CD4-positive, alpha-beta T cell treated with Interleukin-4 for 4 hours (primary cell): ENCODE data around the gene QRICH1.
"Not testable (repeated sequence)": the region's sequence is repeated elsewhere in the genome, so short reads cannot be mapped to it uniquely, and the experiment has no call there.

ENCODE experiments used
- DNase-seq: peaks from one replicate; pipeline ENCODE4 v3.0.0-alpha.2; 2020

Gene QRICH1

DNA sequence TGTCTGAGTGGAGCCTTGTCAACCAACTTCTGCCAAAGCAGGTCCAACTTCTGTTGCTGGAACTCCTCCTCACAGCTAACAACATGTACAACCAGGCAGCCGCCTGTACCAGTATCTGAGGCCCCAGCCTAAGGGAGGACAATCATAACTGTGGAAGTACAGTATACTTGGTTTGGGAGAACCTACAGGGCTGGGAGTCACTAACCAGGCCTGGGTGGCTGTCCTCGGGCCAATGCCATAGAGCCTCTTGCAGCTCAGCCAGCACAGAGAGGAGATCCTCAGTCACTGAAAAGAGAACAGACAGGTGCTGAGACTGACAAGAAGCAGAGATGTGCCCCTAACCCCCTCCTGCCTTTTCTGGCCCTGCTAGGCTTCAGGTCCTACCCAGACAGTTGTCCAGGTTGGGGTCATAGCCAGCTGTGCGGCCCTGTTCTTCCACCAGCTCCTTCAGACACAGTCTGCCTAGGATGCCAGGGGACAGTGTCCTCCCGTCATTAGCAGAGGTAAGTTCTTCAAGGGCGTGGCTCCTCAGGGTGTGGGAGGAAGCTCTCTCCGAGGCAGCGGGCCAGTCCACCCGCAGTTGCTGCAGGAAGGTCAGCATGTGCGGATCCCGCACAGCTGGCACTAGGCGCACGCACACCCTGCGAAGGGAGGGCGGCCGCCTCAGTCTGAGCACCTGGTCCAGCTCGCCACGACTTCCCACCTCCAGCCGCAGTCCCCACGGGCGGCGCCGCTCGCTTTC, 76.5 kb downstream of the QRICH1 start:
- DNase-seq, result no peak

DNA sequence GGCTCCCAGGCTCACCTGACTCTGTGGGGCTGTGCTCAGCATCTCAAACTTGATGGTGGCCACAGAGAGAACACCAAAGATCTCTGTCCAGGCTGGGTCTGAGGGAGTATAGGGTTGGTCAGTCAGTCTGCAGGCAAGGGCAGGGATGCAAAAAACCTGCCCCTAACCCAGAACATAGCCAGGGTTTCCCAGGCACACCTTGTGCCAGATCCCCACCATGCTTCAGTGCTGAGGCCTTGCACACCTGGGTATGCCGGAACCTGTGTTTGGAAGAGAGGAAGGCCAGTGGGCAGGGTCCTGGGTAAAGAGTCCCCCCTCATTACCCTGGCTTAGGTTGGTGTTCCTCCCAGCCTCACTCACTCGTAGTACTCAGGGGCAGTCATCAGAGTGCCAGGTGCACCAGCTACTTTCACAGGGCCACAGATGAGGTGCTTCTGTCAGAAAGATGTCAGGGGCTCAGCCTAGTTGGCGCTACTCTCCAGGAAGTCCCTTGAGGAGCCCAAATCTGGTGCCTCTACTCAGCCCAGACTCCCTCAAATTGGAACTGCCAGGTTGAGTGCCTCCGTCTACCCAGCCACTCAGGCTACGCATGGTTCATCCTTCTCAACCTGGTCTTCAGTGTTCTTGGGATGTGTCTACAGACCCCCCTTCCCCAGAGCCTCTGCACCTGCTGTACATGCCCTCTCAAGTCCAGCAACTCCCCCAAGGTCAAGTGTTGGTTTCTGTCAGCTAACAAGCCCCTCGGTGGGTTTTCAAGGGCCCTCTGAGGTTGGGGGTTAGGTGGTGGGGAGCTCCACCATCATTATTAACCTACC, 77.2 kb downstream of the QRICH1 start:
- no peak for DNase-seq

DNA sequence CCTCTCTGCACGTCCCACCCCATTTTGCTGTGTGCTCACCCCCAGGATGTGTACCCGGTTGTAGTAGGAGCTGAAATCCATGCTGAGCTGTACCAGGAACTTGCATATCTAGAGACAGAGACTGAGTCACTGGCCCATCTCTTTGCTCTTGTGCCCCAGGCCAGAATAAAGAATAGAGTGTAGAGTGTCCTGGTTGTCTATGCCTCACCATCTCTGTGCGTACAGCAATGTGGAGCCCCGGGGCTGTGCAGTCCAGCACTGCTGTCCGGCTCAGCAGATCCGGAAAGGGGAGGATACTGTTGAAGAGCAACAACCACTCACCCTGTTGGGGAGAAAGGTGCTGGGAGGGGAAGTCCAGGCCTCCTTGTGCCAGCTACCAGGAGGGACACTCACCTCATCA, 78.1 kb downstream of the QRICH1 start:
- no peak for DNase-seq

DNA sequence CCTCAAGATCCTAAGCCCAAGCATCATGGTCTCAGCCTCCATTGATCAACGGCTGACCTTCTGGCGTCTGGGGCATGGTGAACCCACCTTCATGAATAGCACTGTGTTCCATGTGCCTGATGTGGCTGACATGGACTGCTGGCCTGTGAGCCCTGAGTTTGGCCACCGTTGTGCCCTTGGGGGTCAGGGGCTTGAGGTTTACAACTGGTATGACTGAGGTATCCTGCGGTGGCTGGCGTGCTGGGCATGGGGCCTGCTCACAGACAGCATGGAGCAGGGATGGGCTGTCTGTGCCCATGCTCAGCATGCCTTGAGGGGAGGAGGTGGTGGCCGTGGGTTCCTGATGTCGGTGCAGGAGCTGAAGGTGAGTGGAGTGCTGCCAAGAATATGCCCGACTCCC, 78.8 kb downstream of the QRICH1 start:
- no peak for DNase-seq

DNA sequence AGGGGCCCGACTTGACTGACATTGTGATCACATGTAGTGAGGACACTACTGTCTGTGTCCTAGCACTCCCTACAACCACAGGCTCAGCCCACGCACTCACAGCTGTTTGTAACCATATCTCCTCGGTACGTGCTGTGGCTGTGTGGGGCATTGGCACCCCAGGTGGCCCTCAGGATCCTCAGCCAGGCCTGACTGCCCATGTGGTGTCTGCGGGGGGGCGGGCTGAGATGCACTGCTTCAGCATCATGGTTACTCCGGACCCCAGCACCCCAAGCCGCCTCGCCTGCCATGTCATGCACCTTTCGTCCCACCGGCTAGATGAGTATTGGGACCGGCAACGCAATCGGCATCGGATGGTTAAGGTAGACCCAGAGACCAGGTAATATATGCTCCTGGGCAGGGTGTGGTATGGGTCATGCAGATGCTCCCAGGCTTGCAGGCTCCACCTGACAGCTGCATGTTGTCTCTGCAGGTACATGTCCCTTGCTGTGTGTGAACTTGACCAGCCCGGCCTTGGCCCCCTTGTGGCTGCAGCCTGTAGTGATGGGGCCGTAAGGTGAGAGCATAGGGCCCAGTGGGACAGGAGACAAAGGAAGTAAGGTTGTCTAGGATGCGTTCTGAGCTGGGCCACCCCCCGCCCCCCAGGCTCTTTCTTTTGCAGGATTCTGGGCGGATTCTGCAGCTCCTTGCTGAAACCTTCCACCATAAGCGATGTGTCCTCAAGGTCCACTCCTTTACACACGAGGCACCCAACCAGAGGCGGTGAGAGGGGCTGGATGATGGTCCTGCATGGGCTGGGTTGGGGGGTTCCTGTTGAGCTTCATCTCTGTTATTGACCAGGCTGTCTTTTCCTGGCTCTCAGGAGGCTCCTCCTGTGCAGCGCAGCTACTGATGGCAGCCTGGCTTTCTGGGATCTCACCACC, 79.9 kb downstream of the QRICH1 start:
- DNase-seq, result peak; percentile 39

DNA sequence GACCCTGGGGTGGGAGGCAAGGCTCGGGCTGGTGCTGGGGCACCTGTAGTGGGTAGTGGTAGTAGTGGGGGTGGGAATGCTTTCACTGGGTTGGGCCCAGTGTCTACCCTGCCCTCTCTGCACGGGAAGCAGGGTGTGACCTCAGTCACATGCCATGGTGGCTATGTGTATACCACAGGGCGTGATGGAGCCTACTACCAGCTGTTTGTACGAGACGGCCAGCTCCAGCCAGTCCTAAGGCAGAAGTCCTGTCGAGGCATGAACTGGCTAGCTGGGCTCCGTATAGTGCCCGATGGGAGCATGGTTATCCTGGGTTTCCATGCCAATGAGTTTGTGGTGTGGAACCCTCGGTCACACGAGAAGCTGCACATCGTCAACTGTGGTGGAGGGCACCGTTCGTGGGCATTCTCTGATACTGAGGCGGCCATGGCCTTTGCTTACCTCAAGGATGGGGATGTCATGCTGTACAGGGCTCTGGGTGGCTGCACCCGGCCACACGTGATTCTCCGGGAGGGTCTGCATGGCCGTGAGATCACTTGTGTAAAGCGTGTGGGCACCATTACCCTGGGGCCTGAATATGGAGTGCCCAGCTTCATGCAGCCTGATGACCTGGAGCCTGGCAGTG, 80.6 kb downstream of the QRICH1 start:
- no peak for DNase-seq

DNA sequence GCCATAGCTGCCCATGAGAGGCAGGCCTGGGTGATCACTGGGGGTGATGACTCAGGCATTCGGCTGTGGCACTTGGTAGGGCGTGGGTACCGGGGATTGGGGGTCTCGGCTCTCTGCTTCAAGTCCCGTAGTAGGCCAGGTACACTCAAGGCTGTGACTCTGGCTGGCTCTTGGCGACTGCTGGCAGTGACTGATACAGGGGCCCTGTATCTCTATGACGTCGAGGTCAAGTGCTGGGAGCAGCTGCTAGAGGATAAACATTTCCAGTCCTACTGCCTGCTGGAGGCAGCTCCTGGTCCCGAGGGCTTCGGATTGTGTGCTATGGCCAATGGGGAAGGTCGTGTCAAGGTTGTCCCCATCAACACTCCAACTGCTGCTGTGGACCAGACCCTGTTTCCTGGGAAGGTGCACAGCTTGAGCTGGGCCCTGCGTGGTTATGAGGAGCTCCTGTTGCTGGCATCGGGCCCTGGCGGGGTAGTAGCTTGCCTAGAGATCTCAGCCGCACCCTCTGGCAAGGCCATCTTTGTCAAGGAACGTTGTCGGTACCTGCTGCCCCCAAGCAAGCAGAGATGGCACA, 81.3 kb downstream of the QRICH1 start:
- no peak for DNase-seq

DNA sequence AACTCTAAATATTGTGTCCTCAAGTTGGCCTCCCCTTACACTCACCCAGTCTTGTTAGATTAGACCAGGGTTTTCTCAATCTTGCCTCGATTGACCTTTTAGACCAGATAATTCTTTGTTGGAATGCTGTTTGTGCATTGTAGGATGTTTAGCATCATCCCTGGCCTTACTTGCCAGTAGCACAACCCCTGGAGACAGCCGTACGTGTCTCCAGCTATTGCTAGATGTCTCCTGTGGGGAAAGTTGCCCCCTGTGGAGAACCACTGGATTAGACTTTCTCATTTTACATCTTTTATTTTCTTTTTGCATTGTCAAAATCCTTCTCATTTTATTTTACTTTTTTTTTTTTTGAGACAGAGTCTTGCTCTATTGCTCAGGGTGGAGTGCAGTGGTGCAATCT, 84.5 kb downstream of the QRICH1 start:
- no peak for DNase-seq

DNA sequence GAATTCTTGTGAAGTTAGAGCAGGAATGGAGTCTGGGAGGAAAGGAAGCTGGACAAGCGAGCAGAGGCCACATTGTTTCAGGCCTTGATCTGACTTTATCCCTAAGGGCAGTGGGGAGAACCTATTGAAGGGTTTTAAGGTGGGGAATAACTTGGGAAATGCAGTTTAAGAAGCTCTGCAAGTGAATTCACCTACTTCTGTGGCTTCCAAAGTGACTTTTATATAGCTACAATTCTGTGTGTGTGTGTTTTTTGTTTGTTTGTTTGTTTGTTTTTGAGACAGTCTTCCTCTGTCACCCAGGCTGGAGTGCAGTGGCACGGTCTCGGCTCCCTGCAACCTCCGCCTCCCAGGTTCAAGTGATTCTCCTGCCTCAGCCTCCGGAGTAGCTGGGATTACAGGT, 85.2 kb downstream of the QRICH1 start:
- DNase-seq, result not testable (repeated sequence)

DNA sequence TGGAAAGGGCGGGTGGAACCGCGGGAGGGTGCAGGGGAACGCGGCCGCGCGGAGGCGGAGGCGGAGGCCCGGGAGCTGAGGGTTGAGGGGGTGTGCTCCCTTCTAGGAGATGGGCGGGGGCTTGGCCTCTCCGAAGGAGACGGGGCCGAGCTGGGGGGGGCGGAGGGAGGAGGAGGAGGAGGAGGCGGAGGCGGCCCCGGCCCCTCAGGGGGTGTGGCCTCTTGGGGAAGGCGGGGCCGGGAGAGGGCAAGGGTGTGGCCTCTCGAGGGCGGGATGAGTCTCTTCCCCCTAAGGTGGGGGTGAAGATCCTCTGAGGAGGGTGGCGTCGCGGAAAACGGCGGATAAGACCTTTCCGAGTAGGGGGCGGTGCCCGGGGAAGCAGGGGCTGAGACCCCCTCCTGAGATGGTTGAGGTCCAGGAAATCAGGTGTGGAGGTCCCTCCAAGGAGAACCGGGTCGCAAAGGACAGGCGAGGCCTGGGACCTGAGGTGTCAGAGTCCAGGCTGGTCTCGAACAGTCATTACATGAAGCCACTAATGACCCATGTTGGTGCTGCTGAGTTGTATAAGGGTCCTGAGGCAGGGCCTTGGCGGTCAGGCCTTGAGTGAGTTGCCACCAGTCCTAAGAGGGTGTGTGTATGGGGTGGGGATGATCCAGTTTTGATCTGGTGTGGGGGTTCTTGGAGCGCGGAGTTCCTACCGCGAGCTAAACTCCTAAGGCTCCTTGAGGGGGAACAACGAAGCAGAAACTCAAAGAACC, 85.9 kb downstream of the QRICH1 start:
- peak; percentile 89 for DNase-seq

DNA sequence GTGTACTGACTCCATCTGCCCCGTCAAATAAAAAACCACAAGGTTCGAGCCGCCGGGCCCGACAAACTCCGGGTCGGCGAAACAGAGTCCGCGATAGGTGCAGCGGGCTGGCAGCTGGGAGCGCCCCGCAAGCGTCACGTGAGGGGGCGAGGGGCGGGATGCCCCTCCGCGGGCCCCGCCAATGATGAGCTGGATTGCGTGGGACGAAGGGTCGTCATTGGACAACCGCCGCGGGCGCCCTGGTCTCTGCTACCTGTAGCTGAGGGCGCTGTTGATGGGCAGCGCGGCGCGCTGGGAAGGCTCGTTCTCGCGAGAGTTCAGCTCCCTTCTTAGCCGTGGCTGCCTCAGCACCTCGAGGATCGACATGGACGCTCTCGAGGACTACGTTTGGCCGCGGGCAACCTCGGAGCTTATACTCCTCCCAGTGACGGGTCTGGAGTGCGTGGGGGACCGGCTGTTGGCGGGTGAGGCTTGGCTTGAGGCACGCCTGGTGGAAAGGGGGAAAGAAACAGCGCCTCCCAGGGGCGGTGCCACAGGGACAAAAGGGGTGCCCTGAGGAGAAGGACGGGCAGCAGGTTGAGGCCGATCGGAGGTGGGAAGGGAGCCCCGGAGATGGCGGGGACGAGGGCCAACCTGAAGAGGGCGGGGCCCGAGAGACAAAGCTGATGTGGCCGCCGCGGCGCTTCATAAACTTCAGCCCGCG, 86.7 kb downstream of the QRICH1 start, which contains the start of gene WDR6:
TSS of gene WDR6 (plus strand) at position 324 of the 703 bp plus-strand sequence. CDS start at position 365, 41 bp downstream.
- DNase-seq, result peak; percentile 99

DNA sequence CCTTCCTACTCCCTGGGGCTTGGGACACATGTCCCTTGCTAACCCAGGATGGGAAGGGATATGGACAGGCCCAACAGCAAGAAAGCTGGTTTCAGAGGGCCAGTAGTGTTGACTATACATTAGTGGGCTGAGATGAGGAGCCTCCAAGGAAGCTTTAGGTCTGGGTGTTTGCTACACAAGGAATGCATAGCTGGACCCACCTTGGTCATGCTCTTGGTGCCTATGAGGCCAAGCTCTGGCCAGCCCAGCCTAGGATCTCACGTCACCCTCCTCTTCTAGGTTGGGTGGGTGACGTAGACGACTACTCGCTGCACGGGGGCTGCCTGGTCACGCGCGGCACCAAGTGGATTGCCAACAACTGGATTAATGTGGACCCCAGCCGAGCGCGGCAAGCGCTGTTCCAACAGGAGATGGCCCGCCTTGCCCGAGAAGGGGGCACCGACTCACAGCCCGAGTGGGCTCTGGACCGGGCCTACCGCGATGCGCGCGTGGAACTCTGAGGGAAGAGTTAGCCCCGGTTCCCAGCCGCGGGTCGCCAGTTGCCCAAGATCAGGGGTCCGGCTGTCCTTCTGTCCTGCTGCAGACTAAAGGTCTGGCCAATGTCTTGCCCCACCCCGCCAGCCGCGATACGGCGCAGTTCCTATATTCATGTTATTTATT, 87.3 kb downstream of the QRICH1 start:
- DNase-seq, result no peak

DNA sequence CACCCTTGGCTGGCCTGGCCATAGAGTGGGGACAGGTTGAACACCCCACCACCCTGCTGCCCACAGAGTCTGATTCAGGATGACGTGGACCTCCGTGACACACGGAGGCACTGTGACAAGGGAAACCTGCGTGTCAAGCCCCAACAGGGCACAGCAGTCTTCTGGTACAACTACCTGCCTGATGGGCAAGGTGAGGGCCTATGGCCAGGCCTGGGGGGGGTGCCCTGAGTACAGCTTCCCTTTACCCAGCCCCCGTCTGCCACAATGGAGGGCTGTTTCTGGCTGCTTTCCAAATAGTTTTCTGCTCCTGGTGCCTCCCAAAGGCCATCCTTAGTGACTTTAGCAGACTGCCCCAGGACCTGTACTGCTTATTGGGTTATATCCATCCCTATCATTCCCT, 87.9 kb downstream of the QRICH1 start:
- DNase-seq, result no peak

DNA sequence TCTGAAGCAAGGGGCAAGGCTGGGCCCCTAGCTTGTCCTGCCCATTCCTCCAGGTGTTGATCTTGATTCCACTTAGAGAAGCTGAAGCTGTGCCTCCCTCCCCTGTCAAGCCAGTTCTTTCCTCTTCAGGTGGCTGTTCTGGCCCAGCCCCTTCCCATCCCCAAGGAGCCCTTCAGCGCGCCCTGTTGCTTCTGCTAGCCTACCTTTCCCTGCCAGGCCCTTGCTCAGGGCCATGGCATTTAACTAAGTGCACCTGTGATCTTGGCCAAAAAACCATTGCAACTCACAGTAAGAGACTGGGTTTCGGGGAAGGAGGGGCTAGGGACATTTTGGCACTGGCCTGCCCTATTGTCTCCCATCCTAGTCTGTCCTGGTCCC, 88.6 kb downstream of the QRICH1 start:
- DNase-seq, result no peak

DNA sequence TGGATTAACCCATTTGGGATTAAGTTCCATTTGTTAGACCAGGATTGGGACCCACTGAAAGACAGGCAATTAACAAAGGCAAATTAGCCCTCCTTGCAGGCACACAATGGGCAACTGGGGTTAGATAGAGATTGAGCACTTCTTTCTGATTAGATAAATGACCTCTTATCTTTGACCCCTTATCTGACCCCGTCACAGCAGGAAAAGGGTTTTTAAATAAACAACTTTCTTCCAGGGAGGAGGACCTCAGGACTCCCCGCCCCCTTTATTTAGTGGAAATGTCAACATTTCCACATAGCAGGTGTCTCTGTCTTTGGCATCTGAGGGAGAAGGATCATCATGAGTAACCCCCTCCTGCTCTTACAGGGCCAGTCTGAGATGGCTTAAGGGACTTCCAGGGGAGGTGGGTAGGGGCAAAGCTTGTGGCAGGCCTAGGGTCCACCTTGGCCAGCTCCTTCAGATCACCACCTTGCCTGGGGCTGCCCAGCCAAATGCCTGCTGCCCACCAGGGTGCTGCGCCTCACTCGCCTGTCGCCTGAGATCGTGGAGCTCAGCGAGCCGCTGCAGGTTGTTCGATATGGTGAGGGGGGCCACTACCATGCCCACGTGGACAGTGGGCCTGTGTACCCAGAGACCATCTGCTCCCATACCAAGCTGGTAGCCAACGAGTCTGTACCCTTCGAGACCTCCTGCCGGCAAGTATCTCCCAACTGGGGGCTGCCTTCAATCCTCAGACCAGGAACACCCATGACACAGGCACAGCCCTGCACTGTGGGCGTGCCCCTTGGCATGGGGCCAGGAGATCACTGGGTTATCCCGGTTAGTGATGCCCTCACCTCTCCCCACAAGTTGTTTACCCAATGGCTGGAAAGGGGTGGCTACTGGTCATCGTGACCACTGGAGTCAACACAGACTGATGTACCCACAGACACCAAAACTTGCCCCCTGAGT, 89.2 kb downstream of the QRICH1 start:
- DNase-seq, result no peak

DNA sequence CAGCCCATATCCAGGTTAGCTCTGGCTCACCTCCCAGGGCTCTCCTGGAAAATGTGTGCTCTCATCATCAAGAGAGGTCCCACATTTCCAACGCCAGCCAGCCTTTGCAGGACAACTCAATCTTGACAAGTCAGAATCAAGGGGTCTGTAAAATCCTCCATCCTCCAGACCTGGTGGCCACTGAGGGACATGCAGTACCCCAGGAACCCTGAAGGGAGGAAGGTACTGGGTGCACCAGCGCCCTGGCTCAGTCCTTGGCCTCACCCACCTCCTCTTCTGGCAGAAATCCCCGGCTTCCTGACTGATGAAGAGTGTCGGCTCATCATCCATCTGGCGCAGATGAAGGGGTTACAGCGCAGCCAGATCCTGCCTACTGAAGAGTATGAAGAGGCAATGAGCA, 92.7 kb downstream of the QRICH1 start:
- DNase-seq, result no peak

DNA sequence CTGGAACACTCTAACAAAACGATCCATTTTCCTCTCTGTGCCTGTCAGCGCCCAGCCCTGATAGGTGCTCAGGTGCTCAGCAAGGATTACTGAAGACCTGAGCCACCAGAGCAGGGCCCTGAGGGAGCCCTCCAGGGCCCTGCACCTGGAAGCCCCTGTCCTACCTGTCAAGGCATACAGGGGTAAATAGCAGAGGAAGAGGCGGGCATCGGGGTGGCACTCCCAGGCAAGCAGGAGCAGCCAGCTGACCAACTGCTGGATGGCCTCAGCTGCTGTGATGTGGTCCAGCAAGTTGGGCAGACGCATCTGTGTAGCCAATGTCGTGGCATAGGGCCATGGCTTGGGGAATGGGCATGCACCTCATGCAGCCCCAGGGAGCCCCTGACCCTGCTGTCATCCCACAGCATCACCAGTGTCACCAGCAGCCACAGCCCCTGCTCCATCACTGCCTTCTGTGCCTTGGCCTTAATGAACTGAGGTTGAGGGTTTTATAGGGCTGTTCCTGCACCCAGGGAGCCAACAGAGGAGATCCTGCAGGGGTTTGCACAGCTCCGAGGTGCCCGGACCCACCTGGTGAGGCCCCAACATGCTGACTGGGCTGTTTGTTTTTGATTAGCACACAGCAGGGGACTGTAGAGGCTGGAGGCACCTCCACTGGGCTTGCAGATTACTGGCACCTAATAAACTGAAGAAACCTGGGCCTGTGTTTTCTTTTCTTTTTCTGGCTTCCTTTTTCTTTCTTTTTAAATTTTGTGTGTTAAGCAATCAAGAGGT, 94.6 kb downstream of the QRICH1 start:
- no peak for DNase-seq
